ENCODE data around the gene TMC6.

DNA sequence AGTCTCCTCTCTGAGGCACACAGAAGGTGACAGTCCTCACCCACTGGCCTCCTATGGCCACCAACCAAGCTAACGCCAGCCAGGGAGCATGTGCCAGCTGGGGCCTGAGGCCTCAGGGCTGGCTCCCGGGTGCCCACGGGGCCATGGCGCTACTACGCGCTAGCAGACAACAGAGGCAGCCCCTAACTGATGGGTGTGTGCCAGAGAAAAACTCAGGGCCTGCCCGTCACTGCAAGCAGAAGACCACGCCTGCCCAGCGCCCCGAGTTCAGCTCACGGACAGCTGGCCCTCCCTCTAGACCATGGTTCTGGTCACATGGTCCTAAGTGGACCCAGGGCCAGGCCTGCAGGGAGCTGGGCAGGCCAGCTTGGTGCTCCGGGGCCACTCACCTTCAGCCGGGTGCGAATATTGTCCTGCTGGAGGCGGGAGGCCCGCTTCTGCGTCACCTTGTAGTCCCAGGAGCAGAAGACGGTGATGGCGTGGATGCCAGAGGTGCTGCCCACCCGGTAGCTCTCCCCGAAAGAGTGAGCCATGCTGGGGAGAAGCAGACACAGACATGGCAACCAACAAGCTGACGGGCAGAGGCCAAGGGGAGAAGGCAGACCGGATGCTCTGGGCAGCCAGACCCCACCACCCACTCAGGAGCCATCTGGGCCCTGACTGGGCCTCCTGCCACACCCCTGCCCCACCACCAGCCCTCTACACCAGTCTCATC, 6.2 kb downstream of the TMC6 start:
- no peak for TF ChIP-seq NFIC (IDR thresholded peaks at IDR 0.05; ENCODE audit: borderline replicate concordance)
- no peak for TF ChIP-seq TEAD4 (IDR thresholded peaks at IDR 0.05; ENCODE audit: borderline replicate concordance, insufficient read depth)
- no peak for TF ChIP-seq JUND (IDR thresholded peaks at IDR 0.05)
- no peak for TF ChIP-seq POLR2AphosphoS5 (IDR thresholded peaks at IDR 0.05; ENCODE audit: low read depth, low read length)

All from SK-N-SH (cell line).